Dedifferentiated amniotic fluid mesenchymal stem cell (primary cell): ENCODE results near the gene ZIC4.

Experiments
- DNase-seq: peaks from one replicate; pipeline ENCODE4 v3.0.0-alpha.2; 2016; ENCODE audit errors: extremely low spot score

ZIC4 gene

DNA sequence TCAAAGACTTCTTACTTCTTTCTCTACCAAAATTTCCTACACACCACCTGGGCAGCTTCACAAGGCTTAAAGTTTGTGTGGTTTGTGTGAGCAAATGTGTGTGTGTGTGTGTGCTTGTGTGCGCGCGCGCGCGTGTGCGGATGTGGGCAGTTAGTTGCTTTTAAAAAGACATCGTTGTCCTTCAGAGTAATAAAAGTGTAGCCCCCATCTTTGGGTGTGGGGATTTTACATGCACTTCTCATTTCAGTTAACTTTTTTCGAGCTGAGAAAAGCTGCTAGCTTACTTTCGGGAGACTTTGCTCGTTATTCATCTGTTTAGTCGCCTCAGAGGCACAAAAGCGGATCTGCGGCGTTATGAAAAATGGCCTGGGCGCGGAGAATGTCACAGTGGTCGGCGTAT lies 36.0 kb downstream of the ZIC4 start:
- no peak for DNase-seq

DNA sequence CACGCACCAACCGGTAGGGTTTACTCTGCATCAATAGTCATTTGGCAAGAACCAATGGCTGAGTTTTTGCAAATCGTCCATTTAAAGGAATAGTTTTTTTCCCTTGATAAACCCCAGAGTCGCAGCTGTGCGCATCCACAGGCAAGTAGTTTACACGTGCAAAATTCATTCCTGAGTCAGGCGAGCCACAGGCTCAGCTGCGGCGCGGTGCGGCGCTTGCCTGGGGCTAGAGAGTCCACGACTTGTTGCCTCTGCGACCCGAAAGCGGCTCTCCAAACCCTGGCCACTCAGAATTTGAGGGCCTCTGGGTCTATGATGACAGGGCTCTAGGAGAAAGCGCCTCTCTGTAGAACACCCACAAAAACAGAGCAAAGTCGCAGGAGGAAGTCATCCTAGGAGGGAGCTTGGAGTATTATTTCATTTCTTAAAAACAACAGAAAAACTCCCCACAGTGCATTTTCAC lies 36.7 kb downstream of the ZIC4 start:
- DNase-seq: no peak

DNA sequence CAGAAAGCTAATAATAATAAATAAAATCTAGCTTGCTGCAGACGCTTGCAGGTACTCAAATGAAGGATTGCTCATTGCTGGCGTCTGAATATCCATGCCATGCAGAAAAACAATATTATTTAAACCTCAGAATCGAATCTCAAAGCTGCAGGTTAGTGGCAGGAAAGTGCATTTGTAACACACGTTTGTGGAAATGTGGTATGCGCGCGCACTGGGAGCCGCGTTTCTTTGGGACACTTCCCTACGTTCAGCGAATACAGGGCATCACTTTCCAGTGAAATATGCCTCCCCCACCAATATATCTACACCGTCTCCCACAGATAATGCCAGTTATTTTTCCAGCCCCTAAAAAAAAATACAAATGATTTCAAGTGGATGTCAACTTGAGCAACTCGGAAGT lies 37.1 kb downstream of the ZIC4 start:
- DNase-seq: no peak

DNA sequence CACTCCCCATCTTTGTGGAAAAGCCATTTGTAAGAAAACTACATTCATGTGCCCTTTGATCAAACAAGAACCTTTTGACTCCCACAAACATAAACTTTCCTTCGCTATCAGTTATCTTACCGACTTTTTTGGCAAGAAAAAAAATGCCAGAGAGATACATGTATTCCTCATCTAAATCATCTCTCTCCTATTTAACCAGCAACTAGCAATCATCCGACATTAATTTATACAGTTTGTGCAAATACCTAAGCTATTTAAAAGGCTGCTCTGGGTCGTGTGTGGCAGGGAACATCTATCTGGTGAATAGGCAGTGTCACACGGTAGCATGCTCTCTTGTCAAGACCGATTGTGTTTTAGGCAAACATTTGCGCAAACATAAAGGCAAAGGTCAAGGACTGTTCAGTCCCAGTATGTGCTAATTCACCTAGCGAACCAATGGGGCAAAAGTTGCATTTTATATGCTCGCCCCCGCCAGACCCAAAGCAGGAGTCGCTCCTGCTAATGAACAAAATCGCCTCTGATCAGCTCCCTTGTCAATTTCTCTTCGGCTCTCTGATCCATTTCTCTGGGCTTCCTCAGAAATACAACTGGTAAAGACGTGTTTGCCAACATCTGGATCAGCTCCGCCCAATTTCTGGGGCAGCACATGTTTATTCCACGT lies 37.7 kb downstream of the ZIC4 start:
- DNase-seq: no peak

DNA sequence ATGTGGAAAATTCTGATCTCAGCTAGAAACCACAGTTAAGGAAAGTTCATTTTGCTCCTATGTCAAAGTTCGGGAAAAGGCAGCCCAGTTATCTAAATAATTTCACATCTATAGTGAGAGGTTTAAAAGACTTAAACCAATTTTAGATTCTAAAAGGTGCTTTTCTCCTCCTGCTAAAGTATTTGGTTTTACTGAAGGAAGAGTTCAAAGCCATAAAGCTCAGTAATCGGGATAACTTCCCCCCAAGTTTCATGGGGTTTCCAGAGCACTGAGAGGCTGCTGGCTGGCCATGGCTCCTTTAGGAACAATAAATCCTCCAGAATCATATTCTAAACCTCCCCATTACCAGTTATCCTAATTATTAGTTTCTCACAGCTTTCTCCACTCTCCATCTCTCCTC lies 38.2 kb downstream of the ZIC4 start:
- no peak for DNase-seq

DNA sequence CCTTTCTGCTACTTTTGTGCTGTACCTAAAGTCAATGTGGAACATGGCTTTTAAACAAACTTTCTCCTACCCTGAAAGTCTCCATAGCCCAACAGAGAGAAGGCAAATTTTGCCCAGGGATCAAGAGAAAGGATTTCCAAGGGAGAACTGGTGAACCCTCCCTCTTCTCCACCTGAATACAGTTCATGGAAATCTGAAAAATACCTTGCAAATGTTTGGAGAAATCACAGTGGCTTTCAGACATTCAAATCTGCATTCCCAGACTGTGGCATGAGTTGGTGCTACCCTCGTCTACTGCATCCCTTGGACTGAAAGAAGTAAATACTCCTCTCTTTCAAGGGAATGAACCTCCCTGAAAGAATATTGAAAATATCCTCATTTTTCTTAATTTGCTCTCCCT lies 38.7 kb downstream of the ZIC4 start:
- no peak for DNase-seq

DNA sequence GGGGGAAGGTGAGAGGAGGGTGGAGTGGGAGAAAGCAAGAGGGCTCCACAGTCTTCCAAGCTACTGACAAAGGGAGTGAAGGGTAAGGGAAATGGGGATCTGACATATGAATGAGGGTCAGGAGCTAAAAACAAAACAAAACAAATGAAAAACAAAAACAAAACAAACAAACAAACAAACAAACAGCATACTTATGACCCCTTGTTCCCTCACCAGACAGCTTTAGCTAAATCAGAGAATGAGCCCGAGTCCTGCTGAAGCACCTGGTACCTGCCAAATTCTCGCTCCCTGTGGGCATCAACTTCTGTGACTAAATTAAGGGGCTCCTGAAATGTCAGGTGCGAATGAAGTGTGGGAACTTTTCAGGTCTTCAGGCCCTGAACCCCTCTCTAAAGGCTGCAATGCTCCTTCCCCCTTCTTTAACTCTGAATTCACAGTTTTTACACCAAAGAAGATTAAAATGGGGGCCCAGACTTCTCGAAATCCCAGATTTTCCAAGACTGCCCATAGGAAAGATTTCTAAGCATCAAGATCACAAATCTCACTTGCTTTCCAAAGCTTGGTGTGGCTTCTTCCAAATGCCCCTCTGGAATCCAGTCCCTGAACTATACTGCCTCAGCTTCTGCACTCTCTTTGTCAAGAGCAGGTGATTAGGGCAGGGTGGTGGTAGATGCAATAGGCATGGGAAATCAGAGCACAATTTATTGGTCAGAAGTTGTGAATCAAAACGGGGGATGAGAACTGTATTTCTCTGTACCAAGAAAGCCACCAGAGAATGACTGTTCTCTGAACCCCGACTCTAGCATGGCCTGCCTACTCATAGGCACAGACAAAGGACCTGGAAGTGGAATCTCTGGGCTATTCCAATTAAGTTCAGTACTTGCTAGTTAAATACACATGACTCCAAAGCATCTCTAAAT lies 40.9 kb downstream of the ZIC4 start:
- no peak for DNase-seq

DNA sequence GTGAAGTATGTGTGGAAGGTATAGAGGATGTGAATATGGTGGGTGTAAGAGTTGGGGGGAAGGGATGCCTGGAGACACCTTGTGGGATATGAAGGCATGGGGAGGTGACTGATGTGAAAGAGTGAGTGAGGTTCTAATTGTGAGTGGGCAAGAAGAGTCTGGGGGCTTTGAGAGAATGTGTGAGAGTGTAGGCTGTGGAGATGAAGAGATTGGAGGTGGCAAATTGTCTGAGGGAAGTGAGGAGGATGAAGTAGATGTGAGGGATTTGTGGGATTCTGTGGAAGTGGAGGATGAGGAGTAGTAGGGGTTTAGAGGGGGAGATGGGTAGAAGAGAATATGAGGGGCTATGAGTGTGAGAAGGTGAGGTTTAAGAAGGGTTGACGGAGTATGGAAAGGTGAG lies 41.6 kb downstream of the ZIC4 start:
- no peak for DNase-seq

DNA sequence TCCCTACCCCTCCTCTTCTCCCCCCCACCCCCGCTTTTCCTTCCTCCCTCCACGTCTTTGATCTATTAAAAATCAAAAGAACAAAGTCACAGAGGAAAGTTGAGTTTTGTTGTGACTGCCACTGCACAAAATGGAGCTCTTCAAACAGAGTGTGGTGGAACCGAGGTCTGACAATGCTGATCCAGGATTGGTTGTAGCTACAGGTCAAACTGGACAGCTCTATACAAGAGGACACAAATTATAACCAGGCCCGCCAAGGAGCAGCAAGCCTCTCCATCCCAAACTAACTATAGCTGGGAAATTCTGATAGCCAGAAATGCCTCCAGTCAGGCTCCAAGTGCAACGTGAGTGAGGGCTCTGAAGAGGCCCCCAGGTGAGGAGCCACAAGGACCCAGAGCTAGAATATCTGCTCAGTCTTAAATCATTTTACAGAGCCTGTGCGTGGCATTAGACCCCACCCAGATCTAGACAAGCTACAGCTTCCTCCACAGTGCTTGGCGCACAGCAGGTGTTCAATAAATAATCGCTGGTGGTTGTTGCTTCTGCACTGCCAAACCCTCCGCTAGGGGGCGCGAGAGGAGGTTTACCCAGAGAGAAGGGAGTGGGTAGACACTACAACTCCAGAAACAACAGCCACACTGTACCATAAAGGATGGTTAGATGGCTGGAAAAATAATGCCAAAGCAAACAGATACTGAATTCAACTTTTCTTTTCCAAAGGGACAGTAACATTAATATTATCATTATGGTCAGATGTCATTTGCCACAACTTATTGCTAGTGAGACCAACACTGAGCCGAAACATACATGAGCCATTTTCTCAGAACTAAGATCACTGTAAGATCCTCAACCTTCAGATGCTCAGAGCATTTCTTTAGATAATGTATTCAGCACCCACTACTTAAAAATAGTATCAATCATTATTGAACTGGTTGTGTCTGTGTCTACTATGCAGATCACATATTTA lies 44.6 kb downstream of the ZIC4 start:
- no peak for DNase-seq

DNA sequence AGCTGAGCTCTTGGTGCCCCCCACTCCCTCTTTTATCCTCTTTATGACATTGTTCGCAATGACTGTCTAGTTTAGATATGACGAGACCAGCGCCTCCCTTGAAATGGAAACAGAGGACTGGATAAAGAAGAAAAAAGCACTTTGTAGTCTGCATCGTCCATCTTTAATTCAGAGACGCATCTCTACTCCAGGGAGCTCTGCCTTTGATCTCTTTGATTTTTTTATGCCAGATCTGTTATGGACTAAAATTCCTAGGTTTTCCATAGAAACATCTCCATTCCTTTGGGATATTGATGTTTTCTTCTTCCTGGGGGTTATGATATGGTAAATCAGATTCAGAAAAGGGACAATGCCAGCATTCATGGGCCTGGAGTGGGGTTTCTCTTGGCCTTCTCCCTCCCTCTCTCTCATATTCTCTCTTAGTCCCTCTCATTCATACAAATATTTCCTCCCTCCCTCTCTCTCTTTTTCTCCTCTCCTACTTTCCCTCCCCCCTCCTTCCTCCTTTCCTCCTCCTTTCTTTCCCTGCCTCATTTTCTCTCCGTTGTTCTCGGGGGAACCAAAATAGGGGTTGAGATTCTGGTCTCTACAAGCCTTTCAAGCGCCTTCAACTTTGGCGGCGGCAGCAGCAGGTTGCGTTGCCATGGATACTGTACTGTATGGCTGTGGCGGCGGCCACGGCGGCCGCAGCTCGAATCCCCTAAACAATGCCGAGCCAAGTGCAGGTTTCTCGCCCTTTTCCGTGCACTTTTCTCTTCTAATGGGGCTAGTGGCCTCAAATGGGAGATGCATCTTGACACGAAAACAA lies 45.5 kb downstream of the ZIC4 start:
- no peak for DNase-seq

DNA sequence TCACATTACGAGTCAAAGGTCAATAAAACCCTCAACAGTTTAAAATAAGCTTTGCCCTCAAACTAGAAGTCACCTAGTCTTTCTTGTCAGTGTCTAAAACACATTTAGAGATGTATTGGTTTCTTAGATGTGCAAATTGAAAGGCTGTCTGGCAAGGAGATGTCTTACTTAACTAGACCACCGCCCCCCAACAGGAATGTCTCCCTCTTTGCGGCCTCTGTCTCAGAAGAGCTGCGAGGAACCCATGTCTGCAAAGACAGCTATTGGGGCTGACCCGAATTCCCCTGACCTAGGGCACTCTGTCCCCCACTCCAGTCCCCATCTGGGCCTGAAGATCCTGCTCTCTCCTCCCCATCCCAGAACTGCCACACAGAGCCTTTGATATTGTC lies 46.3 kb downstream of the ZIC4 start:
- no peak for DNase-seq

DNA sequence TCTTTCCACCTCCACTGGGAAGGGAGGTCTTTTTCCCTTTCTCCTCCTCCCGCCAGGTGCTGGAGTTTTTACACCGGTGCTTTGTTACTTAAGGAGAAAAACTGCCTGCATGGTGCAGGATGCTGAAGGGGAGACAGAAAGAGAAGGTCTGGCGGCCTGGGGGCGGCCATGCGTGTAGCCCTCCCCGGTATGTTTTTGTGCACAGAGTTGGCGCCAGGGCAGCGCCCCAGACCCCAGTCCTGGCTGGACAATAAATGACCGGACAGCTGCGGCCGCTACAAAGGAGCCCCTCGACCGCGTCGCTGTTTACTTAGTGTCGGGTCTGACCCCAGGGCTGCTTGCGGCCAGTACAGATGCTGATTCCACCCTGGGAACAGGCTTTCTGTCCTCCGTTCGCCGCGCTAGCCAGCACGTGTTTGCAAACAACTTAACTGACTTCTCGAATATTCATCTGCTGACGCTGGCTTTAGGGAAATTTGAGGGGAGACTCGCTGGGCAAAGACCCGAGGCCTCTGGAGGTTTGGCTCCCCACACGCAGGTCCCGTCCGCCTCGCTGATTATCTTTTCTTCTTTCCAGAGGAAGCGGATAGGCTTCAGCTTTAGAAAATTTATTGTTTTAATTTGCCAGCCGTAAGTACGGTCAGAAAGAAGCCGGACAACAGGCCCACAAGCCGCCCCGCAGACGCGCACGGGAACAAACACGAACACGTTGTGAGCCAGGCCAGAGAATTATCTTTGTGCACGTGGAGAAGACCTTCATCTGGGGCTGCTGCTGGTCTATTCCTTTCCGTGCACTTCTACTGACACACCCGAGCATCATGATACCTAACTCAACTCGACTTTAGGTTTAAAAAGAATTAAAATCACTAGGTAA lies 46.9 kb downstream of the ZIC4 start:
- no peak for DNase-seq

DNA sequence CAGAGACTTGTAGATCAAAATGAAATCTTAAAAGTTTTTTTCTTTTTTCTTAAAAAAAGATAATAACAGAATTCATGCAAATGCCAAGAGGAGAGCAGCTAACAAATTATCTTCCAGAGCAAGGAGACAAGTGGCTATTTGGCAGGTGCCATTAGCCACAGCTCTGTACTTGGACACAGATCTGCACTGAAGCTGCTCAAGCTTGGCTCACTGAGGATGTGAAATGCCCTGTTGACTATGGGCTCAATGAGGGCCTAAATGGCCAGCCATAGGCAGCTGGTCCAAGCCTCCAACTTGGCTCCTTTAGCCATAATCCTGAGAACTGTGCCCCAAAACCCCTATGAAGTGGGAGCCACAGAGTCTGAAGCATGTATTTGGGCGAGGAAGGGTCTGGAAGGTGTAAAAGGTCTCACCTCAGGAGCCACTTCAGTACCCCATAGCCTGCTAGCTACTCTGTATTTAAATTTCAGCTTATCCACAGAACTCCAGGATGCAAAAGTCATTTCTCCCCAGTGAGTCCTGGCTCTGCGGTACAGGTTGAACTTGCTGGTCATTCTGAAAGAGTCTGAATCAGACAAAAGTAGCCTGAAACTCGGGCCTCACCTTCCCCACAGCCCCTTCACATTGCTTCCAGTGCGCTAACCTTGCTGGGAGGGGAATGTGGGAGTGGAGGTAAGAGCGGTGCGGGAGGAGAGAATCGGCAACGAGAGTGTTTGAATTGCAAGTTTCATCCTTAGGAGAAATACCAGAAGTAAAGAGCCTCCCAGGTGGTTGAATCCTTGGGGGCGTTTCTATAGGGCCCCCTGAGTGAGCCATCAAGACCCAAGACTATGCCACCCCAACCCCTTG lies 48.0 kb downstream of the ZIC4 start:
- DNase-seq: no peak

DNA sequence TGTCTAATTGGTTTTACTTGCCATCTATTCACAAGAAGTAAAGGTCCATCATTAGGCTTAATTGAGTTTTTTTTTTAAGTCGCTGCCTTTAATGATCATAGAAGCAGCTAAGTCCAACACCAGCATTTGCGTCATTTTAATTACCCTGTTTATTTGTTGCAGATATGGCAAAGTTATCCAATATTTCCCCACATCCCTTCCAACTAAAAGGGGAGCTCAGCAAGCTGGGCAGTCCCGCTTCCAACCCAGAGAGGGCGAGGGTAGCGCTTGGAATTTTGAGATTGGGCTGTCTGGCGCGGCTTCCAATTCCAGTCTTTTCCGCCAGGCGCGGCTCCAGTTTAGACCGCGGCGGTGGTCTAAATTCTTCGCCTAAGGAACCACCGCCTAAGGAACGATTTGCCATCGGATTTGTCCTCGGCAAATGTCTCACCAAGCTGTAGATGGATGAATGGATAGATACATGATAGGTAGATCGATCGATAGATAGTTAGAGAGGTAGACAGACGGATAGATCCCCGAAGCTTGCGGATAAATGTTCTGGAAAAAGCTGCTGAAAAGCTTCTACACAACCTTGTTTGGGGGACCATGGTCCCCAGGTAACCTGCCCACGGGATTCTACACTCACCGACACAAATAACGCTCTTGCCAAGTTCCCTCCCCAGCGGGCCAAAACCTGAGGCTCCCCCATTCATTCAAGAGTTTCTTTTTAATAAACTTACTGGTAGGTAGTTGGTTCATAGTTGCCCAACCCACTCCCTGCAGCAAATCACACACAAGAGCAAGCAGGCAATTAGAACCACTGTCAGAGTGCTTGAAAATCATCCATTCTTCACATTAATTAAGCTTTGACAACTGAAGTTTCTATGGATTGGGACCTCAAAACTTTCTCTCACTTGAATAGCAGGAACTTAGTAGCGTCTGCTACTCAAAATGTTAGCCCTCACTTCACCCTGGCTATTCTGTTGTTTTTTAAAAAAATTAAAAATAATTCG lies 49.1 kb downstream of the ZIC4 start:
- DNase-seq: no peak

DNA sequence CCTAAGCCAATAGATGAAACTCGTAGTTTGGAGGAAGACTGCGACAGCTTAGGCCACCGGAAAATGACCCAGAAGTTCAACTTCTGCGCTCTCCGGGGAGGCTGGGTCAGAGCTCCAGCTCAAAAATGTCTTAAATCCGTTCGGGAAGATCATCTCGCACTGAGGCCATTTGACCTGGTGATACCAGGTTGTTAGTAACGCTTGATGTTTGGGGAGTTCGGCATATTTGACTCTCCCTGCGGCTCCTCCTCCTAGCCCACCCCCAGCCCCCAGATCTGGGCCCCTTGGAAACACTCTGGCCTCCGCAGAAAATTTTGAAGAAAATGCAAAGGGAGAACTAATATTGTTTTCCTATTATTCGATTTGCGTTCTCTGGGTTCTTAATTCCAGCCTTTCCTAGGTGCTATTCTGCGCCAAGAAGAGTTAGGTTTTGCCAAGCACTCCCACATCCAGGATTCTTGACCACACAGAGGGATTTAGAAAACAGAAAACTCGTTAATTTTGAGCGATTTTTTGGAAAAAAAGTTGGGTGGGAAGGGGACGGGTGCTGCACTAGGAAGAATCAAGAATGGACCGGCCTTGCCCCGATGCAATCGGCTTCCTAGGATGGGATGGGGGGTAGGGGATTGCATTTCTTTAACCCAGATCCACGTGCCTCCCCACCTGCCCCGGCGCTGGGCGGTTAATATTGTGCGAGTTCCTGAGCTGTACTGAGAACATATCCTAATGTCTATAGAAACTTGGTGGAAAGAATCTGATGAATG lies 50.0 kb downstream of the ZIC4 start:
- no peak for DNase-seq

DNA sequence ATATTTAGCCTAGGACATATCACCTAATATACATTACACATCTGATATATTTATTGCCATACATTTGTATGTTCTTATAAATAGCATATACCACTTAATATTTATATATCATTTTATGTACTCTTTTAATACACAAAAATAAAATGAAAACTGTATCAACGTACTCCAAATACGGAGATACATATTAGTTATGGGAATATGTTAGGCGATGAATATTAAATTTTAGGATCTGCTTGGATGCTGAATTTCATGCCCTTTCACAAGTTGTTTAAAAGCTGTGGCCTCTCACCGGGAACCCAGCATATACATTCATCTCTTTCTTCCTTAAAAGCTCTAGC lies 50.6 kb downstream of the ZIC4 start:
- no peak for DNase-seq

DNA sequence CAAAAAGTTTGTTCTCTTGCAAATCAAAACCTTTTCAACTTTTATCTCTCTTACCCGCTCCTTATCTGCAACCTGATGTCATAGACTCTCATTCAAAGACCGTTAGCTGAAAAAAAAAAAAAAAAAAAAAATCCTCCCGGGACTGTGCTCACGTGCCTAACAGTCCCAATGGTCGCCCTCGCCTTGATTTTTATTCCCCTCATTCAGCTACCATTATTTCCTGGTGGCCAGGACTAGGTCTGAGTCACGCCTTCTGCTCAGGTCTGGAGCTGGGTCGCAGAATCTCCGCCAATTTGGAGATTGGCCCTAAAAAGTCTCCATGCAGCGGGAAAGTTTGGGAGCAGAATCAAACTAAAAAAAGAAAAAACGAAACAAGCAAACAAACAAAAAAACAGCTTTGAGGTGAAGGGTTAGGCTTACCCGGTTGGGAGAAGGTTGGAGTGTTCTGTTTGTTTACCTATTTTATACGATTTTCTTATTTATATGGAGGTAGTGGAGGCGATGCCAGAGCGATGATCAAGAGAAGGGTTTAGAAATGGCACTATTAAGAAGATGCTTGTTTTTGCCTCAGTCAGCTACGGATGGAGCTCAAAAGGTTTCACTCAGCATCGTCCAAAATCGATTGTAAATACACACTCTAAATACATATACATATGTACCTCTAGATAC lies 51.1 kb downstream of the ZIC4 start:
- no peak for DNase-seq
